HL-60 (cell line): ENCODE data around the gene MPV17L2.

Experiments used
- CTCF ChIP-seq: IDR thresholded peaks from one replicate; pipeline ENCODE4 v1.5.1; 2011; ENCODE audit warnings: low read length, control low read depth, inconsistent platforms; ENCODE audit not compliant: insufficient read depth
- POLR2AphosphoS5 ChIP-seq: IDR thresholded peaks from 2 replicates; pipeline ENCODE4 v1.6.1; 2012; ENCODE audit warnings: low read depth
- SPI1 ChIP-seq: IDR thresholded peaks from 2 replicates; pipeline ENCODE4 v1.6.1; 2012; ENCODE audit warnings: low read depth, mild to moderate bottlenecking, borderline replicate concordance

- TF ChIP-seq CTCF (no peak), SPI1 (no peak), POLR2AphosphoS5 (no peak)
Measured at GRCh38 chr19:18176367-18177310, 16.4 kb upstream of the MPV17L2 start.
